Retinal pigment epithelial cell (primary cell): ENCODE measurements around the gene OR10R2.

Source experiments
- DNase-seq: peaks from one replicate; pipeline ENCODE4 v3.0.0-alpha.2; 2010; ENCODE audit warnings: low read depth
- H3K4me3 ChIP-seq: 2 replicates; pipeline ENCODE4 v1.5.1; 2011; ENCODE audit warnings: mild to moderate bottlenecking, low read length, control low read depth, moderate library complexity
- TF ChIP-seq, protein P1 (sequence below): conservative IDR thresholded peaks from 2 replicates; pipeline ENCODE4 v1.5.1; 2011; ENCODE audit warnings: low read depth, low read length, control low read depth, inconsistent platforms

The OR10R2 gene

GRCh38 chr1:158496374-158496773, 24.4 kb downstream of the OR10R2 start:
- TF ChIP-seq, protein P1, sequence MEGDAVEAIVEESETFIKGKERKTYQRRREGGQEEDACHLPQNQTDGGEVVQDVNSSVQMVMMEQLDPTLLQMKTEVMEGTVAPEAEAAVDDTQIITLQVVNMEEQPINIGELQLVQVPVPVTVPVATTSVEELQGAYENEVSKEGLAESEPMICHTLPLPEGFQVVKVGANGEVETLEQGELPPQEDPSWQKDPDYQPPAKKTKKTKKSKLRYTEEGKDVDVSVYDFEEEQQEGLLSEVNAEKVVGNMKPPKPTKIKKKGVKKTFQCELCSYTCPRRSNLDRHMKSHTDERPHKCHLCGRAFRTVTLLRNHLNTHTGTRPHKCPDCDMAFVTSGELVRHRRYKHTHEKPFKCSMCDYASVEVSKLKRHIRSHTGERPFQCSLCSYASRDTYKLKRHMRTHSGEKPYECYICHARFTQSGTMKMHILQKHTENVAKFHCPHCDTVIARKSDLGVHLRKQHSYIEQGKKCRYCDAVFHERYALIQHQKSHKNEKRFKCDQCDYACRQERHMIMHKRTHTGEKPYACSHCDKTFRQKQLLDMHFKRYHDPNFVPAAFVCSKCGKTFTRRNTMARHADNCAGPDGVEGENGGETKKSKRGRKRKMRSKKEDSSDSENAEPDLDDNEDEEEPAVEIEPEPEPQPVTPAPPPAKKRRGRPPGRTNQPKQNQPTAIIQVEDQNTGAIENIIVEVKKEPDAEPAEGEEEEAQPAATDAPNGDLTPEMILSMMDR: no peak
- no peak overlapping the region for H3K4me3 ChIP-seq
- no peak for DNase-seq

DNA sequence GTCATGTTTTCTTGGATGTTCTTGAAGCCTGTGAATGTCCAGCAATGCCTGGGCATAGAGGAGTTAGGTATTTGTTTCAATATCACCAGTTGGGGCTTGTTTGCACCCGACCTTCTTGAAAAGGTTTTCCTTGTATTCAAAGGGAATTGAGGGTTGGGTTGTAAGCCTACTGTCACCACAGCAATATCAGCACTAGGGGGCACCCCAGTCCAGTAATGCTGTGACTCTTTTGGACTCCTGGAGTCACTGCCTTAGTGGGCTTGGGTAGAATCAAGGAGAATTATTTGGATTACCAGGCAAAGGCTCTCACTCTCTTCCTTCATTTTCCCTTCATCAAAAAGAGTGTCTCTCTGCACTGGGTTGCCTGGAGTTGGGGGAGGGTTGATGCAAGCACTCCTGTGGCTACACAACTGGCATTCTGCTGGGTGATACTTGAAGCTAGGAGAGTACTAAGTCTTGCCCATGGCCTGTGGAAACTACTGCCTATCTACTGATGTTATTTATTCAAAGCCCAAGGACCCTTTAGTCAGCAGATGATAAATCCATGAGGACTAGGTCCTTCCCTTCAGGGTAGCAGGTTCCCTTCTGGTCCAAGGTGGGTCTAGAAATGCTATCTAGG, 34.5 kb downstream of the OR10R2 start:
- TF ChIP-seq, protein P1: no peak
- no peak for DNase-seq
- no peak overlapping the region for H3K4me3 ChIP-seq

DNA sequence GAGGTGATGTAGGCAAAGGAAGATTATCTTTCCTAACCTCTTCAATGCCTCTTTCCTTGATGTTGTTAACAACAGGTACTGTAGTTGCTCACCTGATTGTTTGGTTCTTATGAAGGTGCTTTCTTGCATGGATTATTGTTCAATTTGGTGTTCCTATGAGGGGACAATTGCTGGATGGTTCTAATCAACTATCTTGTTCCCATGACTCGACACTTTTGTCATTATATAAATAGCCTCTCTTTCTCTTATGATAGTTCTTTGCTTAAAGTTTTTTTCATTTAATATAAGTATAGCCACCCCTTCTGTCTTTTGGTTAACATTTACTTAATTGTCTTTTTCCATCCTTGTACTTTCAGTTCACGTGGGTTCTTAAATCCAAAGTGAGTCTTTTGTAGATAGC, 35.5 kb downstream of the OR10R2 start:
- no peak for DNase-seq
- no peak overlapping the region for H3K4me3 ChIP-seq
- TF ChIP-seq, protein P1: no peak

DNA sequence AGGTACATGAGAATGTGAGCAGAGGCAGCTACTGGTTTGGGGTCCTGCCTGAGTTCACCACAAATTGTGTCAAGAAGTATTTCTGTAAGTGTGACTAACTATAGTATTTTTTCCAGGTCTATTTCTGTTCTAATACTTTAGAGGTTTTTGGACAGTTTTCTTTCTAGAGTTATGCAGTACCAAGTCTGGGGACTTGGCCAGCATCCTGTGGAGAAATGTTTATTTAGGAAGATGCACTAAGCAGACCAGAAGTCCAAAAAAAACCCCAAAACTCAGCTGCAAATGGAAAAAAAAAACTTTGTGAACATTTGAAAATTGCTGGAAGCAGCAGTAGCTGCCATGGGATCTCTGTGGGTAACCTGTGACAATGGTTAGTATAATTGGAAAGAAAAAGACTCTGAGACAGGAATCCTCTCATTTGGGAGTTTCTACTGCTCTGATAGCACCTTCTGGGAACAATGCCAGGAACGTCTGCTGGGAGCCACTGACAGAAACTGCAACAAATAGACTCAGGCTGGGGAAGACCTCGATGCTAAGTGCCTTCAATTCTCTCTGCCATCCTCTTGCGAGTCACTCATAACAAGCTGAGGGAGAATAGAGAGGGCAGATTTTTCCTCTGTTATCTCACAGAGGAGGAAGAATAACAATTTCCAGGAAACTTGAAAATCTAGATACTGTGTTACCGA, 37.6 kb downstream of the OR10R2 start:
- no peak for DNase-seq
- no peak overlapping the region for H3K4me3 ChIP-seq
- TF ChIP-seq, protein P1: no peak

DNA sequence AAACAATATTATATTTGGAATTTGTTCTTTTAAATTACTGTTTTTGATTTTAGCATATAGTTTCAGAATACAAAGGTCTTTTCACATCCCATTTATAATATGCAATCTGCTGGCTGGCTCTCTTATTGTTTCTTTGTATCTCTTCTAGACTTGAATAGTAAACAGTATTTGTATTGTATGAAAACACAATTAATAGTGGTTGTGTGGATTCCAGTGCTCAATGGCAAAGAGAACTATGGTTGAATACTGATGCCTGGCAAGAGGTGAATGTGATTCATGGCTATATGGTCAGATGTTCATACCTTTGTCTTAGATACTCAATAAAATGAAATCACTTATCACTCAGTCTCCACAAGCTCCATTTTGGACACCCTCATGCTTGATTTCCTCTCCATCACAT, 44.9 kb downstream of the OR10R2 start:
- TF ChIP-seq, protein P1: no peak
- no peak for DNase-seq
- no peak overlapping the region for H3K4me3 ChIP-seq

GRCh38 chr1:158520021-158520420, 48.0 kb downstream of the OR10R2 start:
- DNase-seq: no peak
- no peak overlapping the region for H3K4me3 ChIP-seq
- TF ChIP-seq, protein P1: no peak
